ENCODE data around the gene ZNF141. TPM values are rescaled to one million over a fixed set of nuclear protein-coding genes. Genes with fewer than 3 reads are reported as not detected.

Gene ZNF141
- 10 to 100 TPM; 12.7 to 13.8 TPM for total RNA-seq

GRCh38 chr4:337143-337931 is at the start of gene ZNF141:
Gene ZNF141, plus strand, starts transcription at chr4:337814. Its CDS starts 170 bp downstream, at chr4:337984.

GRCh38 chr4:304969-305680 is 32.5 kb upstream of the ZNF141 start, which contains the start of gene ZNF732:
Gene ZNF732, minus strand, starts transcription at chr4:305474. Its CDS starts 164 bp downstream, at chr4:305310.

Small RNA genes within 50 kb of the gene (small RNA-seq; reads per million reads assigned to genes)
- 0 reads per million in 2 donors for gene AC079140.2
- gene MIR571, result 0 reads per million in 2 donors
- 0 reads per million in 2 donors for gene ZNF519P4

Other genes starting within 250 kb of the ZNF141 start
- 1 to 10 TPM; 4.7 to 5.2 TPM for gene ZNF718, start 213.3 kb upstream of the ZNF141 start, total RNA-seq
- gene ZNF732, start 32.3 kb upstream of the ZNF141 start, total RNA-seq, result under 1 TPM in 1 of 2 donors, not detected in 1; under 0.01 TPM
- 10 to 100 TPM in 1 of 2 donors, 1 to 10 TPM in 1; 9.7 to 18.2 TPM for gene ZNF721, start 161.3 kb downstream of the ZNF141 start, total RNA-seq
- gene PIGG, start 161.4 kb downstream of the ZNF141 start, total RNA-seq, result 10 to 100 TPM; 30.6 to 33.6 TPM
- gene TMEM271, start 238.5 kb downstream of the ZNF141 start, total RNA-seq, result not detected